Astrocyte of the cerebellum (primary cell): ENCODE measurements around the gene MGRN1.

Experiments
- DNase-seq: peaks from one replicate; pipeline ENCODE4 v3.0.0-alpha.2; 2011; ENCODE audit warnings: low read depth
- H3K4me3 ChIP-seq: 2 replicates; pipeline ENCODE4 v1.5.1; 2011; ENCODE audit warnings: mild to moderate bottlenecking, low read depth, low read length, moderate library complexity
- CTCF ChIP-seq: IDR thresholded peaks from 2 replicates; pipeline ENCODE4 v1.5.1; 2012; ENCODE audit warnings: low read length, low read depth, moderate library complexity, mild to moderate bottlenecking; ENCODE audit errors: missing control alignments
- in situ Hi-C: cut with HindIII; loops from 2 replicates; pipeline ENCODE4 v1.10.0; 2017; ENCODE audit warnings: low sequenced_read_pairs

MGRN1 gene

GRCh38 chr16:4702466-4702808 lies 77.8 kb downstream of the MGRN1 start:
- no peak for TF ChIP-seq CTCF
- no peak for DNase-seq
- in situ Hi-C loops, result no loop called here
- no peak overlapping the region for H3K4me3 ChIP-seq

- no peak for DNase-seq
- in situ Hi-C loops, result no loop called here
- no peak overlapping the region for H3K4me3 ChIP-seq
- no peak for TF ChIP-seq CTCF
Measured at GRCh38 chr16:4703906-4704305, 79.3 kb downstream of the MGRN1 start.

- H3K4me3 ChIP-seq, result no peak overlapping the region
- in situ Hi-C loops, result no loop called here
- no peak for DNase-seq
- TF ChIP-seq CTCF, result no peak
Measured at GRCh38 chr16:4704491-4704890, 79.9 kb downstream of the MGRN1 start.

- TF ChIP-seq CTCF, result no peak
- in situ Hi-C loops, result no loop called here
Measured at GRCh38 chr16:4704913-4705312, 80.3 kb downstream of the MGRN1 start.

GRCh38 chr16:4706871-4707270 lies 82.2 kb downstream of the MGRN1 start:
- no peak for DNase-seq
- no peak for TF ChIP-seq CTCF
- H3K4me3 ChIP-seq, result no peak overlapping the region
- in situ Hi-C loops, result no loop called here

More at GRCh38 chr16:4704913-4705312, 80.3 kb downstream of the MGRN1 start:
- H3K4me3 ChIP-seq, result no peak overlapping the region
- DNase-seq, result no peak

GRCh38 chr16:4709481-4709880 lies 84.9 kb downstream of the MGRN1 start:
- TF ChIP-seq CTCF, result no peak
- H3K4me3 ChIP-seq, result no peak overlapping the region
- in situ Hi-C loops, result no loop called here
- DNase-seq, result no peak
